K562 (cell line): ENCODE data around the gene HSPA2.

Experiments
- KDM1A ChIP-seq, 2 experiments: fragments of 450-650 bp; IDR thresholded peaks; 2 replicates each; pipeline ENCODE4 v1.6.1; 2016; ENCODE audit warnings: mild to moderate bottlenecking in 2 of 2
- MTA2 ChIP-seq: fragments of 450-650 bp; IDR thresholded peaks from 2 replicates; pipeline ENCODE4 v1.6.1; 2016; ENCODE audit warnings: low read depth
- PHF21A ChIP-seq: fragments of 450-650 bp; IDR thresholded peaks from 2 replicates; pipeline ENCODE4 v1.6.1; 2017; ENCODE audit warnings: low read depth, borderline replicate concordance
- SNIP1 ChIP-seq: fragments of 450-650 bp; IDR thresholded peaks from 2 replicates; pipeline ENCODE4 v1.7.1; 2017; ENCODE audit warnings: low read depth, mild to moderate bottlenecking
- ZNF253 ChIP-seq: fragments of 250-450 bp; sonication (Bioruptor Pico); conservative IDR thresholded peaks from 2 replicates; pipeline ENCODE4 v1.6.1; 2021; ENCODE audit warnings: mild to moderate bottlenecking
- TF ChIP-seq, protein P1 (sequence below): sonication (generic); formaldehyde crosslinking; IDR thresholded peaks from 2 replicates; pipeline ENCODE4 v1.8.0; 2022; ENCODE audit warnings: missing genetic modification reagents, mild to moderate bottlenecking, borderline replicate concordance

GRCh38 chr14:64503434-64504309 is 36.9 kb upstream of the HSPA2 start, which contains the start of gene ZBTB25:
- TF ChIP-seq SNIP1 (no peak), PHF21A (no peak), KDM1A (IDR thresholded peaks at IDR 0.05) (no peak), MTA2 (no peak), ZNF253 (no peak)
- TF ChIP-seq, protein P1, sequence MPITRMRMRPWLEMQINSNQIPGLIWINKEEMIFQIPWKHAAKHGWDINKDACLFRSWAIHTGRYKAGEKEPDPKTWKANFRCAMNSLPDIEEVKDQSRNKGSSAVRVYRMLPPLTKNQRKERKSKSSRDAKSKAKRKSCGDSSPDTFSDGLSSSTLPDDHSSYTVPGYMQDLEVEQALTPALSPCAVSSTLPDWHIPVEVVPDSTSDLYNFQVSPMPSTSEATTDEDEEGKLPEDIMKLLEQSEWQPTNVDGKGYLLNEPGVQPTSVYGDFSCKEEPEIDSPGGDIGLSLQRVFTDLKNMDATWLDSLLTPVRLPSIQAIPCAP, result no peak
